GM19395 (cell line): ENCODE results near the gene CAMK1D.
"Not testable (repeated sequence)": the region's sequence is repeated elsewhere in the genome, so short reads cannot be mapped to it uniquely, and the experiment has no call there.

ENCODE experiments used
- ATAC-seq: cut with Tn5 transposase; IDR thresholded peaks from one replicate; pipeline ENCODE4 v1.9.1; 2021; ENCODE audit warnings: mild to moderate bottlenecking, moderate library complexity; ENCODE audit not compliant: unreplicated experiment

CAMK1D gene

GRCh38 chr10:12423896-12424295, 74.5 kb downstream of the CAMK1D start:
- no peak for ATAC-seq

GRCh38 chr10:12427276-12427675, 77.9 kb downstream of the CAMK1D start:
- no peak for ATAC-seq

GRCh38 chr10:12428447-12429135, 79.2 kb downstream of the CAMK1D start:
- ATAC-seq, result no peak

- no peak for ATAC-seq
Observed at GRCh38 chr10:12430406-12430982, 81.1 kb downstream of the CAMK1D start.

GRCh38 chr10:12431151-12432101, 82.1 kb downstream of the CAMK1D start:
- no peak for ATAC-seq

- no peak for ATAC-seq
Observed at GRCh38 chr10:12432402-12433189, 83.2 kb downstream of the CAMK1D start.

GRCh38 chr10:12434277-12434676, 84.9 kb downstream of the CAMK1D start:
- ATAC-seq, result no peak

- ATAC-seq, result not testable (repeated sequence)
Observed at GRCh38 chr10:12434677-12435076, 85.3 kb downstream of the CAMK1D start.

GRCh38 chr10:12435348-12435747, 86.0 kb downstream of the CAMK1D start:
- no peak for ATAC-seq

- no peak for ATAC-seq
Observed at GRCh38 chr10:12438919-12439692, 89.8 kb downstream of the CAMK1D start.

- not testable (repeated sequence) for ATAC-seq
Observed at GRCh38 chr10:12439767-12440166, 90.4 kb downstream of the CAMK1D start.

GRCh38 chr10:12443026-12443425, 93.7 kb downstream of the CAMK1D start:
- ATAC-seq, result no peak

GRCh38 chr10:12444981-12445700, 95.8 kb downstream of the CAMK1D start:
- ATAC-seq, result no peak

- ATAC-seq, result no peak
Observed at GRCh38 chr10:12445701-12446334, 96.5 kb downstream of the CAMK1D start.

- no peak for ATAC-seq
Observed at GRCh38 chr10:12448340-12448728, 99.0 kb downstream of the CAMK1D start.

GRCh38 chr10:12448729-12449391, 99.5 kb downstream of the CAMK1D start:
- ATAC-seq, result peak; percentile 67

GRCh38 chr10:12455318-12455717, 106.0 kb downstream of the CAMK1D start:
- no peak for ATAC-seq

- no peak for ATAC-seq
Observed at GRCh38 chr10:12455766-12456165, 106.4 kb downstream of the CAMK1D start.
